HEK293 (cell line): Measurements from ENCODE around the gene CCDC178.

Experiments used
- CTCF ChIA-PET: fragments of 350-600 bp; formaldehyde crosslinking; extraction: SDS; loops from one replicate; lab custom pipeline; 2021; ENCODE audit warnings: antibody characterized with exemption; lab: Yijun Ruan, JAX
- POLR2A ChIA-PET: fragments of 300-600 bp; formaldehyde crosslinking; extraction: SDS; loops from one replicate; lab custom pipeline; 2020; ENCODE audit warnings: antibody characterized with exemption, inconsistent platforms; lab: Yijun Ruan, JAX
- H3K27ac ChIP-seq: fragments of 200-500 bp; sonication (Bioruptor generic); 2 replicates; pipeline ENCODE4 v1.5.1; 2014; ENCODE audit warnings: low read depth, low read length, control low read depth, inconsistent platforms; ENCODE audit errors: extremely low read depth
- H3K36me3 ChIP-seq, 2 experiments: fragments of 200-500 bp in 1 of 2; sonication (Bioruptor generic) in 1 of 2; 1 replicate in 1 of 2; 2 replicates in 1 of 2; pipeline ENCODE4 v1.5.1; 2014 to 2017; ENCODE audit warnings: inconsistent platforms in 2 of 2, low read length in 2 of 2; ENCODE audit not compliant: control insufficient read depth in 2 of 2, insufficient read depth in 1 of 2
- H3K4me1 ChIP-seq: fragments of 200-500 bp; sonication (Bioruptor generic); 2 replicates; pipeline ENCODE4 v1.5.1; 2014; ENCODE audit warnings: mild to moderate bottlenecking, low read length, inconsistent platforms; ENCODE audit not compliant: control insufficient read depth, insufficient read depth
- H3K4me3 ChIP-seq: 2 replicates; pipeline ENCODE4 v1.5.1; 2011; ENCODE audit warnings: low read depth, mild to moderate bottlenecking, control low read depth, low read length, moderate library complexity
- H3K9me3 ChIP-seq: fragments of 200-500 bp; sonication (Bioruptor generic); 2 replicates; pipeline ENCODE4 v1.5.1; 2014; ENCODE audit warnings: low read depth, low read length, inconsistent platforms; ENCODE audit not compliant: control insufficient read depth, insufficient read depth
- BCL11A ChIP-seq: fragments of 450-650 bp; formaldehyde crosslinking; IDR thresholded peaks from 2 replicates; pipeline ENCODE4 v1.5.1; 2016; ENCODE audit warnings: low read depth, missing biosample characterization, missing genetic modification characterization
- GFI1B ChIP-seq: fragments of 450-650 bp; formaldehyde crosslinking; IDR thresholded peaks from 2 replicates; pipeline ENCODE4 v1.5.1; 2016; ENCODE audit warnings: missing biosample characterization, missing genetic modification characterization
- HIC1 ChIP-seq: fragments of 450-650 bp; formaldehyde crosslinking; IDR thresholded peaks from 2 replicates; pipeline ENCODE4 v1.5.1; 2016; ENCODE audit warnings: missing biosample characterization, missing genetic modification characterization
- HOXD13 ChIP-seq: sonication (generic); formaldehyde crosslinking; IDR thresholded peaks from 2 replicates; pipeline ENCODE4 v1.8.0; 2022; ENCODE audit warnings: missing genetic modification reagents, borderline replicate concordance
- MZF1 ChIP-seq: fragments of 450-650 bp; formaldehyde crosslinking; IDR thresholded peaks from 2 replicates; pipeline ENCODE4 v1.5.1; 2017; ENCODE audit warnings: missing biosample characterization, missing genetic modification characterization, borderline replicate concordance
- PRDM1 ChIP-seq: fragments of 450-650 bp; formaldehyde crosslinking; IDR thresholded peaks from 2 replicates; pipeline ENCODE4; 2016; ENCODE audit warnings: missing biosample characterization, missing genetic modification characterization
- PRDM10 ChIP-seq: fragments of 450-650 bp; formaldehyde crosslinking; IDR thresholded peaks from 2 replicates; pipeline ENCODE4 v1.5.1; 2016; ENCODE audit warnings: missing biosample characterization, missing genetic modification characterization
- PRDM6 ChIP-seq: fragments of 450-650 bp; formaldehyde crosslinking; IDR thresholded peaks from 2 replicates; pipeline ENCODE4 v1.5.1; 2017; ENCODE audit warnings: missing biosample characterization, missing genetic modification characterization
- SP7 ChIP-seq: fragments of 450-650 bp; formaldehyde crosslinking; IDR thresholded peaks from 2 replicates; pipeline ENCODE4 v1.5.1; 2016; ENCODE audit warnings: missing biosample characterization, missing genetic modification characterization
- YY2 ChIP-seq: fragments of 450-650 bp; formaldehyde crosslinking; IDR thresholded peaks from 2 replicates; pipeline ENCODE4 v1.5.1; 2016; ENCODE audit warnings: missing biosample characterization, missing genetic modification characterization
- ZBTB10 ChIP-seq: fragments of 450-650 bp; formaldehyde crosslinking; IDR thresholded peaks from 2 replicates; pipeline ENCODE4 v1.5.1; 2016; ENCODE audit warnings: missing biosample characterization, missing genetic modification characterization
- ZNF10 ChIP-seq: fragments of 450-650 bp; formaldehyde crosslinking; IDR thresholded peaks from 2 replicates; pipeline ENCODE4 v1.5.1; 2017; ENCODE audit warnings: missing biosample characterization, missing genetic modification characterization
- ZNF16 ChIP-seq: fragments of 450-650 bp; formaldehyde crosslinking; IDR thresholded peaks from 2 replicates; pipeline ENCODE4 v1.5.1; 2016; ENCODE audit warnings: low read depth, missing biosample characterization, missing genetic modification characterization
- ZNF18 ChIP-seq: fragments of 450-650 bp; formaldehyde crosslinking; IDR thresholded peaks from 2 replicates; pipeline ENCODE4 v1.5.1; 2016; ENCODE audit warnings: missing biosample characterization, missing genetic modification characterization
- ZNF239 ChIP-seq: fragments of 450-650 bp; formaldehyde crosslinking; IDR thresholded peaks from 2 replicates; pipeline ENCODE4 v1.5.1; 2016; ENCODE audit warnings: missing biosample characterization, missing genetic modification characterization
- ZNF302 ChIP-seq: fragments of 450-650 bp; formaldehyde crosslinking; IDR thresholded peaks from 2 replicates; pipeline ENCODE4 v1.5.1; 2016; ENCODE audit warnings: missing biosample characterization, missing genetic modification characterization, low read depth
- ZNF350 ChIP-seq: fragments of 450-650 bp; formaldehyde crosslinking; IDR thresholded peaks from 2 replicates; pipeline ENCODE4 v1.5.0; 2017; ENCODE audit warnings: missing biosample characterization, mild to moderate bottlenecking, missing genetic modification characterization
- ZNF394 ChIP-seq: fragments of 450-650 bp; formaldehyde crosslinking; IDR thresholded peaks from 2 replicates; pipeline ENCODE4 v1.5.1; 2016; ENCODE audit warnings: missing biosample characterization, missing genetic modification characterization, mild to moderate bottlenecking, moderate library complexity, borderline replicate concordance
- ZNF529 ChIP-seq: fragments of 450-650 bp; formaldehyde crosslinking; IDR thresholded peaks from 2 replicates; pipeline ENCODE4 v1.5.1; 2017; ENCODE audit warnings: missing genetic modification characterization, missing biosample characterization; ENCODE audit not compliant: insufficient replicate concordance
- ZNF549 ChIP-seq: fragments of 450-650 bp; IDR thresholded peaks from 2 replicates; pipeline ENCODE4 v1.5.1; 2018; ENCODE audit warnings: missing biosample characterization, missing genetic modification characterization, mild to moderate bottlenecking, inconsistent platforms, moderate library complexity
- ZNF580 ChIP-seq: fragments of 450-650 bp; formaldehyde crosslinking; IDR thresholded peaks from 2 replicates; pipeline ENCODE4 v1.5.1; 2016; ENCODE audit warnings: missing biosample characterization, missing genetic modification characterization
- ZNF645 ChIP-seq: fragments of 450-650 bp; formaldehyde crosslinking; IDR thresholded peaks from 2 replicates; pipeline ENCODE4; 2016; ENCODE audit warnings: missing biosample characterization, missing genetic modification characterization
- ZNF704 ChIP-seq: fragments of 450-650 bp; formaldehyde crosslinking; IDR thresholded peaks from 2 replicates; pipeline ENCODE4 v1.5.1; 2016; ENCODE audit warnings: missing biosample characterization, missing genetic modification characterization

Gene CCDC178

GRCh38 chr18:33375829-33376228 is 64.7 kb downstream of the CCDC178 start:
- ChIA-PET CTCF (interaction anchor here (0.6 kb wide), 2 partner anchors 85 to 163 kb away, joined by 3 to 5 read pairs; no protein-coding TSS in a partner anchor), POLR2A (no interaction called here)
- no peaks in the 10 kb centered on the region for H3K36me3 ChIP-seq
- peaks cover 7% of the 10 kb centered on the region for H3K4me1 ChIP-seq
- H3K9me3 ChIP-seq: no peaks in the 10 kb centered on the region
- H3K27ac ChIP-seq: no peak overlapping the region
- H3K4me3 ChIP-seq: no peak overlapping the region
- TF ChIP-seq ZNF704: no peak
- no peak for TF ChIP-seq ZBTB10
- no peak for TF ChIP-seq ZNF18 (tag by site-specific recombination)
- TF ChIP-seq ZNF16 (tag by site-specific recombination): no peak
- TF ChIP-seq GFI1B: no peak
- TF ChIP-seq ZNF10 (tag by site-specific recombination): peak; percentile 88
- TF ChIP-seq ZNF580 (tag by site-specific recombination): no peak
- TF ChIP-seq ZNF239 (tag by site-specific recombination): no peak
- TF ChIP-seq ZNF302 (tag by site-specific recombination): no peak
- TF ChIP-seq ZNF549 (tag by site-specific recombination): peak; percentile 41; the same call in 1 of the 2 replicates
- TF ChIP-seq ZNF529: no peak
- TF ChIP-seq PRDM1 (tag by site-specific recombination): peak; percentile 43; the same call in 1 of the 2 replicates
- no peak for TF ChIP-seq MZF1 (tag by site-specific recombination)
- TF ChIP-seq ZNF350 (tag by site-specific recombination): no peak
- TF ChIP-seq BCL11A (tag by site-specific recombination): no peak
- TF ChIP-seq HIC1: no peak
- TF ChIP-seq YY2 (tag by site-specific recombination): no peak
- TF ChIP-seq PRDM10 (tag by site-specific recombination): peak; percentile 75
- TF ChIP-seq PRDM6 (tag by site-specific recombination): peak; percentile 57
- no peak for TF ChIP-seq HOXD13
- TF ChIP-seq ZNF394 (tag by site-specific recombination): no peak
- TF ChIP-seq ZNF645 (tag by site-specific recombination): no peak
- no peak for TF ChIP-seq SP7
